ENCODE results near the gene ACACA.

GRCh38 chr17:37148156-37148555 lies 258.5 kb downstream of the ACACA start:
- no peak for TF ChIP-seq CTCF (conservative IDR thresholded peaks at IDR 0.05; ENCODE audit: low read depth in 2 of 2)
- TF ChIP-seq ZNF331 (CRISPR knock-in tag; IDR thresholded peaks at IDR 0.05; ENCODE audit: low read depth) = no peak
- TF ChIP-seq JUNB (IDR thresholded peaks at IDR 0.05; ENCODE audit: unreplicated experiment) = no peak
- TF ChIP-seq EZH2 (IDR thresholded peaks at IDR 0.05; ENCODE audit: low read depth, unreplicated experiment) = no peak
- TF ChIP-seq POLR2AphosphoS5 (IDR thresholded peaks at IDR 0.05; ENCODE audit: low read depth) = no peak
- no peak for TF ChIP-seq ETS1 (IDR thresholded peaks at IDR 0.05)
- no peak for TF ChIP-seq EZH2phosphoT487 (IDR thresholded peaks at IDR 0.05; ENCODE audit: unreplicated experiment)
- no peak for TF ChIP-seq CREB1 (CRISPR knock-in tag; IDR thresholded peaks at IDR 0.05; ENCODE audit: low read depth)
- TF ChIP-seq REST (IDR thresholded peaks at IDR 0.05; ENCODE audit: unreplicated experiment) = no peak
- no peak for TF ChIP-seq ZNF114 (CRISPR knock-in tag; IDR thresholded peaks at IDR 0.05)
- TF ChIP-seq NANOG (IDR thresholded peaks at IDR 0.05; ENCODE audit: borderline replicate concordance) = no peak
- no peak for TF ChIP-seq ZNF462 (CRISPR knock-in tag; IDR thresholded peaks at IDR 0.05)

All from GM23338 (cell line).